AG04450 (cell line): Measurements from ENCODE around the gene NPTX1. TPM values are rescaled to one million over a fixed set of nuclear protein-coding genes. Genes with fewer than 3 reads are reported as not detected.

Experiments
- CTCF ChIA-PET: fragments of 300-600, 350-600 bp; formaldehyde crosslinking; extraction: SDS; loops from one replicate; lab custom pipeline; 2022; ENCODE audit warnings: antibody characterized with exemption, inconsistent platforms; lab: Charles Lee
- POLR2A ChIA-PET: fragments of 350-600 bp; formaldehyde crosslinking; extraction: SDS; loops from one replicate; lab custom pipeline; 2021; ENCODE audit warnings: antibody characterized with exemption, inconsistent platforms; lab: Yijun Ruan, JAX
- DNase-seq: peaks from one replicate; pipeline ENCODE4 v3.0.0-alpha.2; 2011; ENCODE audit warnings: low read depth, low spot score
- H3K27ac ChIP-seq: one replicate; pipeline ENCODE4 v1.5.1; 2012; ENCODE audit warnings: low read depth, low read length, control low read depth
- H3K27me3 ChIP-seq: one replicate; pipeline ENCODE4 v1.6.0; 2012; ENCODE audit warnings: low read length; ENCODE audit not compliant: control insufficient read depth, insufficient read depth
- H3K4me3 ChIP-seq: 2 replicates; pipeline ENCODE4 v1.5.1; 2011; ENCODE audit warnings: mild to moderate bottlenecking, low read depth, low read length, control low read depth
- H3K9me3 ChIP-seq: 2 replicates; pipeline ENCODE4 v1.5.1; 2012; ENCODE audit warnings: low read length; ENCODE audit not compliant: control insufficient read depth, insufficient read depth
- polyA plus RNA-seq: library from polyadenylated mRNA; depleted of rRNA; stranded (reverse); fragments of >200 nt; gene quantifications from 2 replicates; pipeline ENCODE4 v1.2.3, GENCODE V29; 2011
- TF ChIP-seq, protein P1 (sequence below): IDR thresholded peaks from 2 replicates; pipeline ENCODE4 v1.5.1; 2011; ENCODE audit warnings: low read depth, low read length, control low read depth, inconsistent platforms

NPTX1 gene
- polyA plus RNA-seq, 1 experiment = 6.5 TPM

DNA sequence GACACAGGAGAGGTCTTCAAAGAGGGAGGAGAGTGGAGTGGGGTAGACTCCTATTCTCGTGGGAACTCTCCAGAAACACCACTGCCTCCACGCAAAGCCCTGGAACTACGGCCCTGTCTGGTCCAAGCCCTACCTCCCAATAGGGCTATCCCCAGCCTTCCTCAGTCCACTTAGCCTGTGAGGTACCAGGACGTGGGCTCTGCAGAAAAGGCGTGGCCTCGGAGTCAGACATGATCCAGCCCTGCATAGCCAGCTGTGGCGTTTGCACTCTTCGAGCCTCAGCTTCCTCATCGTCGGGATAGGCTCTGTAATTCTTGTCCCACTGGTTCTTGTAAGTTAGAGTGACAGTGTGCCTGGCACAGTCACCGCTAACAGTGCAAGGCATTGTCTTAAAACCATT is 47.6 kb downstream of the NPTX1 start:
- H3K4me3 ChIP-seq = no peak overlapping the region
- TF ChIP-seq, protein P1, sequence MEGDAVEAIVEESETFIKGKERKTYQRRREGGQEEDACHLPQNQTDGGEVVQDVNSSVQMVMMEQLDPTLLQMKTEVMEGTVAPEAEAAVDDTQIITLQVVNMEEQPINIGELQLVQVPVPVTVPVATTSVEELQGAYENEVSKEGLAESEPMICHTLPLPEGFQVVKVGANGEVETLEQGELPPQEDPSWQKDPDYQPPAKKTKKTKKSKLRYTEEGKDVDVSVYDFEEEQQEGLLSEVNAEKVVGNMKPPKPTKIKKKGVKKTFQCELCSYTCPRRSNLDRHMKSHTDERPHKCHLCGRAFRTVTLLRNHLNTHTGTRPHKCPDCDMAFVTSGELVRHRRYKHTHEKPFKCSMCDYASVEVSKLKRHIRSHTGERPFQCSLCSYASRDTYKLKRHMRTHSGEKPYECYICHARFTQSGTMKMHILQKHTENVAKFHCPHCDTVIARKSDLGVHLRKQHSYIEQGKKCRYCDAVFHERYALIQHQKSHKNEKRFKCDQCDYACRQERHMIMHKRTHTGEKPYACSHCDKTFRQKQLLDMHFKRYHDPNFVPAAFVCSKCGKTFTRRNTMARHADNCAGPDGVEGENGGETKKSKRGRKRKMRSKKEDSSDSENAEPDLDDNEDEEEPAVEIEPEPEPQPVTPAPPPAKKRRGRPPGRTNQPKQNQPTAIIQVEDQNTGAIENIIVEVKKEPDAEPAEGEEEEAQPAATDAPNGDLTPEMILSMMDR = no peak
- POLR2A ChIA-PET = no interaction called here
- H3K27me3 ChIP-seq = no peaks in the 10 kb centered on the region
- H3K27ac ChIP-seq = no peak overlapping the region
- CTCF ChIA-PET = no interaction called here
- DNase-seq = no peak
- no peaks in the 10 kb centered on the region; the same call in 1 of the 2 replicates for H3K9me3 ChIP-seq

DNA sequence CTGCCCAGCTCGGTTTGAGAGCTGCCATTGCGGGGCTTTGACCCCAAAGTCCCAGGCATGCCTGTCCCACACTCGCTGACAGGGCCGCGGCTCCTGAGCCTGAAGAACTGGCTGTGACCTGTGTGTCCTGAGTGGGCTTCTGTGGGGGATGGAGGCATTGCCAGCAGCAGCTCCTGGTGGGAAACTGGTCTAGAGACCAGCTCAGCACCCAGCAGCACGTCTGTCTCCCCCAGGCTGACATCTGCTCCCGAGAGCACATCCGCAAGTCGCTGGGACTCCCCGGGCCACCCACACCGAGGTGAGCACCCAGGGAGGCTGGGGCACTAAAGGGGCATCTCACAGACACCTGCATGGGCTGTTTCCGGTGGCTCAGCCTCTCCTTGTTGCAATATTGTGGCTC is 48.0 kb downstream of the NPTX1 start:
- no peaks in the 10 kb centered on the region; the same call in 1 of the 2 replicates for H3K9me3 ChIP-seq
- H3K27ac ChIP-seq = no peak overlapping the region
- POLR2A ChIA-PET = no interaction called here
- CTCF ChIA-PET = interaction anchor here (1.4 to 1.7 kb wide), 2 partner anchors 14 to 553 kb away, joined by 3 to 12 read pairs; no protein-coding TSS in a partner anchor
- DNase-seq = no peak
- no peak overlapping the region for H3K4me3 ChIP-seq
- no peaks in the 10 kb centered on the region for H3K27me3 ChIP-seq
- TF ChIP-seq, protein P1 = no peak

DNA sequence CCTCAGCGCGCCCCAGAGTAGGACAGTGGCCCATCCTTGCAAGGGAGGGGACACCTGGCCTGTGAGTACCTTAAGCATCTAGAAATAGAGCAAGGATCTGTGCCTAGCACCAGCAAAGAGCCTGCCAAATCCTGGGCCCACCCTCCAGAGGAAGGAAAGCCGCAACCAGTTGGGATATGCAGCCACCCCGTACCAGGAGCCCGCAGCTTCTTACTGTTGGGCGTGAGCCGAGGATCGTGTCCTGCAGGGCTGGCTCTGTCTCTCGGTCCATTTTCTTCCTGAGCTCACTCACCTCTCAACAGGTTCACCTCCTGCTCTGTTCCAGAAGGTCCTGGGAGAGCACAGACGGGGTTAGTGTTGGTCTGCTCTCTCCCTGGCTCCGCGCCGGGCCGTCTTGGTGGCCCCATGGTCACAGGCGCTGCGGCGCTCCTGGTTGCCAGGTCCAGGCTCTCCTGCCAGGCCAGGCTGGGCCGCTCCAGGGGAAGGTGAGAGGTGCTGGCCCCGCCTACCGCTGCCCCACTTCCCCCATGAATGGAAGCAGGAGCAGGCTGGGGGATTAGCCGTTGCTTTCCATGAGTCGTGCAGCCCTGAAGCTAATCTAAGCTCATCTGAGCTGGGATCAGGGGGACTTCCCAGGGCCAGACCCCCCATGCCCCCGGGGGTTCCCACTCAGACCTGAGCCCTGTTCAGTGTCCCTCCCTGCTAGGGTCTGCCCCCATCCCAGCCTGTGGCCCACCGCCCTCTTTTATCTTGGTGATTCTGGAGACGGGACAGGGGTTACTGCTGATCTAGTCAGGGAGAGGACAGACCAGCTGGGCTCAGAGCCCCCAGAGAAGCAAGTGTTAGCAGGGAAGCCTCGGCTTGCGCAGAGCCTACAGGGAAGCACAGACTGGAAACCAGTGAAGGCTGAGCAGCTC is 48.8 kb downstream of the NPTX1 start:
- no peak overlapping the region for H3K4me3 ChIP-seq
- TF ChIP-seq, protein P1 = no peak
- no peak overlapping the region for H3K27ac ChIP-seq
- no peaks in the 10 kb centered on the region; the same call in 1 of the 2 replicates for H3K9me3 ChIP-seq
- no peak for DNase-seq
- no peaks in the 10 kb centered on the region for H3K27me3 ChIP-seq
- ChIA-PET CTCF (interaction anchor here (0.6 to 4.0 kb wide), 21 partner anchors 10 to 557 kb away, joined by 3 to 28 read pairs (median 4); no protein-coding TSS in a partner anchor), POLR2A (no interaction called here)

DNA sequence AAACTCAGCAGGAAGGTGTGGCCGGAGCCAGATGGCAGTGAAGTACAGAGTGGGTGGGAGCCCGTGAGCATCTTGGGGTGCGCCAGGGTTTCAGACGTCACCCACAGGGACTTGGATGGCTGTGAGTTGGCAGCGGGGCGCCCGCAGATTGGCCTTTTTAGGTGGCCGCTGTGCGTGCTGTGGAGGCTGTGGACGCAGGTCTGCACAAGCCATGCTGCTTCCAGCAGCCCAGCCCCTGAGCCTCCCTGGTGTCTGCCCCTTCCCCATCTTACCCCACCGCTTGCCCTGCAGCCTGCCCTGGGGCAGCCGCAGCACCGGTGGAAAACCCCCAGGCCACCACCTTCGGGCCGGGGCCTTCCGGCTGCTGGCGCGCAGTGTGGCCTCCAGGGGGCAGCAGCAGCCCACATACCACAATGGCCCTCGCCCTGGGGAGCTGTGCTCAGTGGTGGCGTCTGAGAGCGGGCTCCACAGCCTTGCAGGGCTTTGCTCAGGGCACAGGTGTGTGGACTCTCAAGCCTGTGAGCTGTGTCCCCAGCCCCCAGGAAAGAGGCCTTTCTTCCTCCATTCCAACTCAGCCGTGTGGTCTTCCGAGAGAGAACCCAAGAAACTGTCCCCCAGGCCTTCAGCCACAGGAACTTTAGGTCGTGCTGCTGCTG is 49.6 kb downstream of the NPTX1 start:
- Histone ChIP-seq H3K4me3 (no peak overlapping the region), H3K27me3 (no peaks in the 10 kb centered on the region), H3K9me3 (no peaks in the 10 kb centered on the region; the same call in 1 of the 2 replicates), H3K27ac (no peak overlapping the region)
- TF ChIP-seq, protein P1 = peak; percentile 93
- ChIA-PET CTCF (interaction anchor here (0.6 to 4.0 kb wide), 21 partner anchors 10 to 557 kb away, joined by 3 to 28 read pairs (median 4); no protein-coding TSS in a partner anchor), POLR2A (no interaction called here)
- DNase-seq = peak; percentile 16
